ENCODE results near the gene ABTB2.

GRCh38 chr11:34349882-34350281, 7.9 kb downstream of the ABTB2 start:
- TF ChIP-seq HNRNPUL1 (IDR thresholded peaks at IDR 0.05; ENCODE audit: low read length) (no peak), PRPF4 (IDR thresholded peaks at IDR 0.05; ENCODE audit: insufficient read depth, low read depth, low read length, poor library complexity, severe bottlenecking) (no peak)

All from K562 (cell line).